Anterior cingulate cortex (tissue), 58 donors: ENCODE results near the gene EAF2.

Experiments
- DNase-seq, 58 donors: peaks; one replicate each; lab custom pipeline; 2025; lab: John Stamatoyannopoulos, UW

Gene EAF2

DNA sequence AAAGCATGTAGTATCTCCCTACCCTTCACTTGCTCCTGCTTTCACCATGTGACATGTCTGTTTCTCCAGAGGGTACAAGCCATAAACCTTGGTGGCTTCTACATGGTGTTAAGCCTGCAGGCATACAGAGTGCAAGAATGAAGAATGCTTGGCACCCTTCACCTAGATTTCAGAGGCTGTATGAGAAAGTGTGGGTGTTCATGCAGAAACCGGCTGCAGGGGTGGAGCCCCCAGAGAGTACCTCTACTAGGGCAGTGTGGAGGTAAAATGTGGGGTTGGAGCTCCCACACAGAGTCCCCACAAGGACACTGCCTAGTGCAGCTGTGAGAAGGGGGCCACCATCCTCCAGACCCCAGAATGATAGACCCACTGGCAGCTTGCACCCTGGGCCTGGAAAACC lies 91.4 kb downstream of the EAF2 start:
- DNase-seq, result no peak
